Neural progenitor cell (in vitro differentiated cells): Measurements from ENCODE around the gene ATP1A4. TPM values are rescaled to one million over a fixed set of nuclear protein-coding genes. Genes with fewer than 3 reads are reported as not detected.

Experiments used
- DNase-seq: peaks from one replicate; pipeline ENCODE4 v3.0.0-alpha.2; 2016; ENCODE audit warnings: low spot score
- H2AFZ ChIP-seq: fragments of 200-600 bp; sonication (generic); replicated peaks from 2 replicates; pipeline ENCODE4 v1.6.1; 2016; ENCODE audit warnings: antibody characterized with exemption
- H3F3A ChIP-seq: fragments of 200-600 bp; sonication (generic); 2 replicates; pipeline ENCODE4 v1.6.1; 2016; ENCODE audit warnings: antibody characterized with exemption, low read depth
- H3K27ac ChIP-seq: fragments of 200-600 bp; sonication (generic); 2 replicates; pipeline ENCODE4 v1.5.1; 2016; ENCODE audit warnings: mild to moderate bottlenecking
- H3K27me3 ChIP-seq: fragments of 200-600 bp; sonication (generic); 2 replicates; pipeline ENCODE4 v1.6.1; 2016; ENCODE audit warnings: mild to moderate bottlenecking, moderate library complexity
- H3K36me3 ChIP-seq: fragments of 200-600 bp; sonication (generic); 2 replicates; pipeline ENCODE4 v1.5.1; 2016
- H3K4me1 ChIP-seq: fragments of 200-600 bp; sonication (generic); 2 replicates; pipeline ENCODE4 v1.6.1; 2016; ENCODE audit warnings: mixed run types
- H3K4me2 ChIP-seq: fragments of 200-600 bp; sonication (generic); 2 replicates; pipeline ENCODE4 v1.6.1; 2016
- H3K4me3 ChIP-seq: fragments of 200-600 bp; sonication (generic); 2 replicates; pipeline ENCODE4 v1.5.1; 2016
- H3K79me2 ChIP-seq: fragments of 200-600 bp; sonication (generic); 2 replicates; pipeline ENCODE4 v1.6.1; 2016; ENCODE audit warnings: low read depth
- H3K9ac ChIP-seq: fragments of 200-600 bp; sonication (generic); 2 replicates; pipeline ENCODE4 v1.6.1; 2016
- H3K9me3 ChIP-seq: fragments of 200-600 bp; sonication (generic); 2 replicates; pipeline ENCODE4 v1.5.1; 2016; ENCODE audit warnings: low read depth
- H4K20me1 ChIP-seq: fragments of 200-600 bp; sonication (generic); 2 replicates; pipeline ENCODE4 v1.6.1; 2016; ENCODE audit warnings: low read depth
- H3K27ac Mint-ChIP-seq: 3 replicates; pipeline ENCODE4 v1.8.0; 2021; ENCODE audit warnings: mixed read lengths
- H3K27me3 Mint-ChIP-seq: 2 replicates; pipeline ENCODE4 v1.8.0; 2022; ENCODE audit warnings: low read depth, mild to moderate bottlenecking, inconsistent platforms, moderate library complexity, mixed read lengths; ENCODE audit not compliant: insufficient read depth
- H3K36me3 Mint-ChIP-seq: 3 replicates; pipeline ENCODE4 v1.8.0; 2021; ENCODE audit warnings: mixed read lengths
- H3K4me1 Mint-ChIP-seq: 3 replicates; pipeline ENCODE4 v1.8.0; 2021; ENCODE audit warnings: mixed read lengths
- H3K4me3 Mint-ChIP-seq: 3 replicates; pipeline ENCODE4 v1.8.0; 2021; ENCODE audit warnings: mild to moderate bottlenecking, moderate library complexity, mixed read lengths
- H3K9me3 Mint-ChIP-seq: 3 replicates; pipeline ENCODE4 v1.8.0; 2020; ENCODE audit warnings: mixed read lengths
- EZH2 ChIP-seq: fragments of 200-600 bp; sonication (generic); IDR thresholded peaks from 2 replicates; pipeline ENCODE4 v1.6.1; 2017; ENCODE audit warnings: antibody characterized with exemption, mild to moderate bottlenecking, moderate library complexity
- EZH2phosphoT487 ChIP-seq: fragments of 200-600 bp; sonication (generic); IDR thresholded peaks from 2 replicates; pipeline ENCODE4 v1.6.1; 2017; ENCODE audit warnings: antibody characterized with exemption
- total RNA-seq: library from RNA; depleted of rRNA; stranded (reverse); fragments of >200 nt; gene quantifications from 2 replicates; pipeline ENCODE4 v1.2.3, GENCODE V29; 2015; ENCODE audit warnings: low replicate concordance
- TF ChIP-seq, protein P1 (sequence below): fragments of 200-600 bp; sonication (generic); IDR thresholded peaks from 2 replicates; pipeline ENCODE4 v1.5.1; 2017; ENCODE audit warnings: antibody characterized with exemption, mild to moderate bottlenecking

ATP1A4 gene
- total RNA-seq, 1 donor from 2014 or later = 0.17 TPM

DNA sequence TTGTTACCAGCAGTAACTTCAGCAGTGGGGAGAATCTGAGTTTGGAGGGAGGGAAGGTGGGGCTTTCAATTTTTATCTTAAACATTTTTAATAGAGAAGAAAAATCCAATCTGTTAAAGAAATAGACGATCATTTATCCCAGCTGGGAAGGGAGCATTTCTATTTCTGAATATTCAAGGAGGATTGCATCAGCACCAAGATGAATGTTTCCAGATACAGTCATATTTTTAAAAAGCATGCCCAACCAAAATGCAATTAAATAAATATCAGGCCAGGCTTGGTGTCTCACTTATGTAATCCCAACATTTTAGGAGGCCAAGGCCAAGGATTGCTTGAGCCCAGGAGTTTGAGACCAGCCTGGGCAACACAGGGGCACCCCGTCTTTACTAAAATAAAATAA is 1.7 kb upstream of the ATP1A4 start:
- H3K9me3 Mint-ChIP-seq = peaks cover 2% of the 10 kb centered on the region
- Histone ChIP-seq H3K36me3 (no peaks in the 10 kb centered on the region), H3K4me3 (no peak overlapping the region), H3K27me3 (no peaks in the 10 kb centered on the region), H3K4me2 (no peak overlapping the region), H3K27ac (no peak overlapping the region), H3F3A (peaks cover 12% of the 10 kb centered on the region), H2AFZ (no peak overlapping the region), H3K79me2 (no peaks in the 10 kb centered on the region), H4K20me1 (no peaks in the 10 kb centered on the region), H3K9me3 (no peaks in the 10 kb centered on the region), H3K9ac (no peak overlapping the region), H3K4me1 (peaks cover 10% of the 10 kb centered on the region)
- no peaks in the 10 kb centered on the region for H3K36me3 Mint-ChIP-seq
- no peak for DNase-seq
- TF ChIP-seq, protein P1, sequence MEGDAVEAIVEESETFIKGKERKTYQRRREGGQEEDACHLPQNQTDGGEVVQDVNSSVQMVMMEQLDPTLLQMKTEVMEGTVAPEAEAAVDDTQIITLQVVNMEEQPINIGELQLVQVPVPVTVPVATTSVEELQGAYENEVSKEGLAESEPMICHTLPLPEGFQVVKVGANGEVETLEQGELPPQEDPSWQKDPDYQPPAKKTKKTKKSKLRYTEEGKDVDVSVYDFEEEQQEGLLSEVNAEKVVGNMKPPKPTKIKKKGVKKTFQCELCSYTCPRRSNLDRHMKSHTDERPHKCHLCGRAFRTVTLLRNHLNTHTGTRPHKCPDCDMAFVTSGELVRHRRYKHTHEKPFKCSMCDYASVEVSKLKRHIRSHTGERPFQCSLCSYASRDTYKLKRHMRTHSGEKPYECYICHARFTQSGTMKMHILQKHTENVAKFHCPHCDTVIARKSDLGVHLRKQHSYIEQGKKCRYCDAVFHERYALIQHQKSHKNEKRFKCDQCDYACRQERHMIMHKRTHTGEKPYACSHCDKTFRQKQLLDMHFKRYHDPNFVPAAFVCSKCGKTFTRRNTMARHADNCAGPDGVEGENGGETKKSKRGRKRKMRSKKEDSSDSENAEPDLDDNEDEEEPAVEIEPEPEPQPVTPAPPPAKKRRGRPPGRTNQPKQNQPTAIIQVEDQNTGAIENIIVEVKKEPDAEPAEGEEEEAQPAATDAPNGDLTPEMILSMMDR = no peak
- TF ChIP-seq EZH2 = no peak
- TF ChIP-seq EZH2phosphoT487 = no peak
- no peak overlapping the region for H3K27ac Mint-ChIP-seq
- peaks cover 7% of the 10 kb centered on the region for H3K4me1 Mint-ChIP-seq
- no peaks in the 10 kb centered on the region for H3K27me3 Mint-ChIP-seq
- H3K4me3 Mint-ChIP-seq = no peak overlapping the region

DNA sequence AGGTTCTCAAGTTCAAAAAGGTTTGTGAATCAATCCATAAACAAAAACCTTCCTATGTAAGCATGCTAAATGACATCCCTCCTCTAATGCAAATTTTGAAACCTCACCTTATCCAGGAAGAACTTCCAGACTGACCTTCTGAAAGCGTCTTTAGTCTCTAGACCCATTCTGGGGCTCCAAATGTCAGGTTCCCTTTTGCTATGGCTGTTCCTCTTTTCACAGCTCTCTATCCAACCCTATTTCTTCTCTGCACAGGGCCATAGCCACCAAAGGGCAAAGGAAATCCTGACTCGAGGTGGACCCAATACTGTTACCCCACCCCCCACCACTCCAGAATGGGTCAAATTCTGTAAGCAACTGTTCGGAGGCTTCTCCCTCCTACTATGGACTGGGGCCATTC is 3.4 kb downstream of the ATP1A4 start:
- H3K36me3 ChIP-seq = no peaks in the 10 kb centered on the region

DNA sequence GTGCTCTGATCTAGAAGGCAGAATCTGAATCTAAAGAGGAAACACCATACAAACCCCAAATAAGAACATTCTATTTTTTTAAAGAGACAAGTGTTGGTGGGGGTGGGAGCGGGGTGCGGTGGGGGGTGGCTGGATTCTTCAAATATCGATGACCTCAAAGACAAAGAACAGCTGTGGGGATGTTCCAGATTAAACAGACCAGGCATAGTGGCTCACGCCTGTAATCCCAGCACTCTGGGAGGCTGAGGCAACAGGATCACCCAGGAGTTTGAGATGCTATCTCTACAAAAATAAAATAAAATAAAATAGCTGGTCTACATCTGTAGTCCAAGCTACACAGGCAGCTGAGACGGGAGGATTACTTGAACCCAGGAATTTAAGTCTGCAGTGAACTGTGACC is 5.0 kb downstream of the ATP1A4 start:
- Histone ChIP-seq H3K36me3 (no peaks in the 10 kb centered on the region), H3K27ac (no peak overlapping the region), H3K4me3 (no peak overlapping the region), H3K9me3 (no peaks in the 10 kb centered on the region), H3K9ac (no peak overlapping the region), H3K4me1 (no peaks in the 10 kb centered on the region), H2AFZ (no peak overlapping the region), H3K4me2 (no peak overlapping the region), H3K27me3 (no peaks in the 10 kb centered on the region), H3K79me2 (no peaks in the 10 kb centered on the region), H4K20me1 (no peaks in the 10 kb centered on the region), H3F3A (no peaks in the 10 kb centered on the region)
- TF ChIP-seq, protein P1 = no peak
- TF ChIP-seq EZH2 (no peak), EZH2phosphoT487 (no peak)
- no peak overlapping the region for H3K4me3 Mint-ChIP-seq
- no peak overlapping the region for H3K27ac Mint-ChIP-seq
- H3K4me1 Mint-ChIP-seq = peaks cover 6% of the 10 kb centered on the region
- DNase-seq = no peak
- H3K36me3 Mint-ChIP-seq = no peaks in the 10 kb centered on the region
- peaks cover 4% of the 10 kb centered on the region for H3K27me3 Mint-ChIP-seq
- H3K9me3 Mint-ChIP-seq = no peaks in the 10 kb centered on the region

More for the DNA sequence above, 3.4 kb downstream of the ATP1A4 start:
- Mint-ChIP-seq H3K27me3 (peaks cover 4% of the 10 kb centered on the region), H3K36me3 (no peaks in the 10 kb centered on the region), H3K27ac (no peak overlapping the region), H3K9me3 (no peaks in the 10 kb centered on the region), H3K4me3 (no peak overlapping the region), H3K4me1 (peaks cover 6% of the 10 kb centered on the region)
- H3K9me3 ChIP-seq = no peaks in the 10 kb centered on the region
- no peak overlapping the region for H3K4me2 ChIP-seq
- no peaks in the 10 kb centered on the region for H3K27me3 ChIP-seq
- H4K20me1 ChIP-seq = no peaks in the 10 kb centered on the region
- H3K4me1 ChIP-seq = no peaks in the 10 kb centered on the region
- no peak overlapping the region for H2AFZ ChIP-seq
- no peak overlapping the region for H3K4me3 ChIP-seq
- no peak overlapping the region for H3K9ac ChIP-seq
- H3K27ac ChIP-seq = no peak overlapping the region
- TF ChIP-seq EZH2 (no peak), EZH2phosphoT487 (no peak)
- TF ChIP-seq, protein P1 = no peak
- no peaks in the 10 kb centered on the region for H3K79me2 ChIP-seq
- no peaks in the 10 kb centered on the region for H3F3A ChIP-seq
- DNase-seq = no peak
